AG10803 (cell line): ENCODE data around the gene ARID3B.
A peak's percentile ranks its signal among the peaks of the same experiment; 100 is the strongest.

Experiments
- DNase-seq: peaks from one replicate; pipeline ENCODE4 v3.0.0; 2010; ENCODE audit warnings: low read depth
- H3K4me3 ChIP-seq: 2 replicates; pipeline ENCODE4 v1.5.1; 2011; ENCODE audit warnings: mild to moderate bottlenecking, low read length, control low read depth
- TF ChIP-seq, protein P1 (sequence below): conservative IDR thresholded peaks from 2 replicates; pipeline ENCODE4 v1.5.1; 2011; ENCODE audit warnings: mild to moderate bottlenecking, low read length, control low read depth, inconsistent platforms

Gene ARID3B

DNA sequence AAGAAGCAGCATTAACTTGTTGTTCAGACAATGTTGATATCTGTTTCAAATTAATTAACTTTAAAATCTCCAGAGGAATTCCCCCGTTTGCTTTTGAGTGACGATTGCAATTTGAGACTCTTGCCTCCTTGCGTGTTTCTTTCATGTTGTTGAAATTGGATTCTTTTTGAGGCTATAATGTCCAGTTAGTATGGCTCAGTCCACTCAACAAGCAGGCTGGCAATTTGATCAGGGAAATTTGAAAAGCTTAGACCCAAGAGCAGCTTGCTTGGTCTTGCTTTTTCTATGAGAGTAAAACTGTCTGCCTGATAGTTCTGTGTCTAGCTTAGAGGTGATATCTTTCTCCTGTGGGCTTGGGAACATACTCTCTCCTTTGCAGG, 2.0 kb downstream of the ARID3B start:
- TF ChIP-seq, protein P1, sequence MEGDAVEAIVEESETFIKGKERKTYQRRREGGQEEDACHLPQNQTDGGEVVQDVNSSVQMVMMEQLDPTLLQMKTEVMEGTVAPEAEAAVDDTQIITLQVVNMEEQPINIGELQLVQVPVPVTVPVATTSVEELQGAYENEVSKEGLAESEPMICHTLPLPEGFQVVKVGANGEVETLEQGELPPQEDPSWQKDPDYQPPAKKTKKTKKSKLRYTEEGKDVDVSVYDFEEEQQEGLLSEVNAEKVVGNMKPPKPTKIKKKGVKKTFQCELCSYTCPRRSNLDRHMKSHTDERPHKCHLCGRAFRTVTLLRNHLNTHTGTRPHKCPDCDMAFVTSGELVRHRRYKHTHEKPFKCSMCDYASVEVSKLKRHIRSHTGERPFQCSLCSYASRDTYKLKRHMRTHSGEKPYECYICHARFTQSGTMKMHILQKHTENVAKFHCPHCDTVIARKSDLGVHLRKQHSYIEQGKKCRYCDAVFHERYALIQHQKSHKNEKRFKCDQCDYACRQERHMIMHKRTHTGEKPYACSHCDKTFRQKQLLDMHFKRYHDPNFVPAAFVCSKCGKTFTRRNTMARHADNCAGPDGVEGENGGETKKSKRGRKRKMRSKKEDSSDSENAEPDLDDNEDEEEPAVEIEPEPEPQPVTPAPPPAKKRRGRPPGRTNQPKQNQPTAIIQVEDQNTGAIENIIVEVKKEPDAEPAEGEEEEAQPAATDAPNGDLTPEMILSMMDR: no peak
- H3K4me3 ChIP-seq: no peak overlapping the region
- DNase-seq: no peak

DNA sequence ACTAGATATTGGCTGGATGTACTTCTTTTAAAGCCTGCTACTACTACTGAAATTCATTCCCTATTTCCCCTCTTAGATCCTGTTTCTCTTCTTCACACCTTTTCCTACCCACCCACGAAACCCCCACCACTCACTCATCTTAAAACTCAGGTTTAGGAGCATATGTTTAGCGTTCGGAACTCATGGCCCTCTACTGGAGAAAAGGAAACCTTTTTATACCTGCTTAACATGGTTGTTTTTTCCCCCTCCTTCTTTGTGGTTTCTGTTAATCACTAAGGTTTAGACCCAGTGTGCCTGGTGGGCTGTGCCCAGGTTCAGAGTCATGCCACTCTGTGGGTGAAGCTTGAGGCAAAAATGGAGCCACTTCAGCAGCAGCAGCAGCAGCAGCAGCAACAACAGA, 2.6 kb downstream of the ARID3B start:
- DNase-seq: no peak
- H3K4me3 ChIP-seq: no peak overlapping the region
- TF ChIP-seq, protein P1: no peak

DNA sequence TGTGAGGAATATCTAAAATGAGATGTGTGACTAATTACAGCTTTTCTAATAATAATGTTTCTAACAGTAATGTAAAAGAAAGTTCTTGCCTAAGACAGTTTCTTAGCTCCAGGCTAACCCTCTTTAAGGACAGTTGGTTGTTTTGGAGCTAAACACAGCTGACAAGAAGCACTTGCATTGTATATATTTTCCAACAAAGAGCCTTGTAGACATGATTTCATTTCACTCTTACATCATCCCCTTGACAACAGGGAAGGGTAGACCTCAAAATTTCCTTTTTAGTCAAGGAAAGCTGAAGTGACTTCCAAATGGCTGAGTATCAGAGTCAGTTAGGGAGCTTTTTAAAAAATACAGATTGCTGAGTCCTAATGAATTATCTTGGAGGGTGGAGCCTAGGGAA, 4.1 kb downstream of the ARID3B start:
- no peak overlapping the region for H3K4me3 ChIP-seq
- DNase-seq: no peak
- TF ChIP-seq, protein P1: no peak

DNA sequence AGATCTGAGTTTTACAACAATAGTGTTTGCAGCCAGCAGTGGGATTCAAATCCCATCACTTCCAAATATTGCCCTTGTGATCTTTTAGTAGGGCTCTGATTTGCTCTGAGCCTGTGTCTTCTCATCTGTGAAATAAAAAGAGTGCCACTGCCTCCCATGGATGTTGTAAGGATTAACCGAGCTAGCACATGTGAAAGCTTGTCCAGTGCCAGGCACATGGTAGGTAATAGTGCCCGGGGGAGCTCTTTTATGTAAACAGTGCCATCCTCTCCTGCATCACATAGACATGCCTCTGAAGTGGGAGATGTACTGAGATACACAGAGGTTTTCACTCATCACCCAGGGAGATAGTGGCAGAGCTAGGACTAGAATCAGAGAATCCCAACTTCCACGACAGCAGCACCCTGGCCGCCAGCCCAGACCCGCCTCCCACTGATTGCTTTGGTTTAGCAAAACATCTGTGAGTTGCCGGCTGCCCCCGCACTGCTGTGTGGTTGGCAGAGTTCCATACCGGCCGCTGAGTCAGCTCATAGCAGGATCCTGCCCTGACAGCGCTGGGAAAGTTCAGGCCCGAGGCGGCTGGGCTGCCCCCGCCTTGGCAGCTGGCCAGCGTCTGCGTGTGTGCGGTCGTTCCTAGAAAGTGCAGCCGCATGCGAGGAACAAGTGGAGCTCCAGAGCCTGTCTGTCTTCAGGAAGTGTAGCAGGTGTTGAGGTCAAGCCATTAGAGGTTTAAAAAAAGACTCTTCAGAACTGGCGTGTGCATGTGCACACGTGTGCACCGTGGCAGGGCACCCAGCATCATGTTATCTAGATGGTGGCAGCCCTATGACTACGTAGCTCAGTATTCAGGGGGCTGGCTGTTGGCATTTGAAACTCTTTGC, 5.0 kb downstream of the ARID3B start:
- DNase-seq: peak; percentile 99
- no peak overlapping the region for H3K4me3 ChIP-seq
- TF ChIP-seq, protein P1: no peak

DNA sequence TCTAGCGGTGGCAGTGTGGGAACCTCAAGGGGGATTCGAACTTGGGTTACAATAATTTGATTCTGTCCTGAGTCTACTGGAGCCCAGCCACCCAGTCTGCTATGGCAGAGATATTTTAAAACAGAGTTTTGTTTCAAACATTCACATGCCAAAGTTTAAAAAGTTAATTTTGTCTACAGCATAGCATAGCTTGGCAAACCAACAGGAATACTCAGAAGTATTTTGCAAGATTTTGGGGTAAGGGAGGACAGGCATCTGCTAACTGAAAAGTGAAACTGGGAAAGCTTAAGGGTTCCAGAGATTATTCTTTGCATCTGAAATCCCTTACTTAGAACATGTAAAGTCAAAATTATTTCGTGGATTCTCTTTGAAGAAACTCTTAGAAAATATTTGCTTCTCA, 6.6 kb downstream of the ARID3B start:
- TF ChIP-seq, protein P1: no peak
- no peak overlapping the region for H3K4me3 ChIP-seq
- no peak for DNase-seq

DNA sequence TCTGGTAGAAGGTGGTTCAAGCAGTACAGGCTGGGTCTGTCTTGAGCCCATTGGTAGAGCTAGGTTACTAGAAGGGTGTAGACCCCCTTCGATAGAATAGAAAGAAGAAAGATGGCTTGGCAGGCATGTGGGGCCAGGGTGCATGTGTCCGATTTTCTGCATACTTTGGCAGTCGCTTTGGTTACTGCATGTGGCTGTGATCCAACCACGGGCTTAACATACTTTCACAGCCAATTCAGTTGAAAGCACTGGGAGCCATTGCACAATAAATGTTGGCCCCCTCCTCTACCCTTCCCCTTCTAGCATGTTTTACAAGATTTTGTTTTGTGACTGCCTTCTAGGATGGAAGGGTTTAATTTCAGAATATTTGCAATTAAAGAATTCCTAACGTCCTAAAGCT, 7.2 kb downstream of the ARID3B start:
- no peak for DNase-seq
- H3K4me3 ChIP-seq: no peak overlapping the region
- TF ChIP-seq, protein P1: no peak

DNA sequence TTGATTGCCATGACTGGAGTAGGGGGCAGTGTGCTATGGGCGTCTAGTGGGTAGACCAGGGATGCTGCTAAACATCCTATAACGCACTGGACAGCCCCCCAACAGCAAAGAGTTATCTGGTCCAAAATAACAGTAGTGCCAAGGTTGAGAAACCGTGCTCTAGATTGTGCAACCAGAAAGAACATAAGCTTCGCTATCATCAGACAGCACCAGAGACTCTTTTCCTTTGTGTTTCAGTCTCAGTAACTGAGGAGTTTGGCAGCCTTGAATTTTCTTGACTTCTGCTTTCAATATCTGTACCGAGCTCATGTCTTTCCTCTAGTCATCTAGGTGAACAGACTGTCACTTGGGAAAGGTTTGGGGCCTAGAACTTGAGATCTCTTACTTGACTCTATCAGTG, 8.8 kb downstream of the ARID3B start:
- DNase-seq: no peak
- TF ChIP-seq, protein P1: no peak
- no peak overlapping the region for H3K4me3 ChIP-seq
